ENCODE measurements around the gene SAMD10.

GRCh38 chr20:63966944-63967322, 12.5 kb downstream of the SAMD10 start:
- TF ChIP-seq CTCF (IDR thresholded peaks at IDR 0.05) (no peak), POLR2A (IDR thresholded peaks at IDR 0.05) (no peak)

All from esophagus squamous epithelium (tissue), 4 donors.